GM19238 (cell line): Measurements from ENCODE around the gene PELI2.
A peak's percentile ranks its signal among the peaks of the same experiment; 100 is the strongest.

ENCODE experiments used
- DNase-seq: peaks from one replicate; pipeline ENCODE4 v3.0.0; 2011; ENCODE audit warnings: low spot score; ENCODE audit not compliant: insufficient read length

PELI2 gene

DNA sequence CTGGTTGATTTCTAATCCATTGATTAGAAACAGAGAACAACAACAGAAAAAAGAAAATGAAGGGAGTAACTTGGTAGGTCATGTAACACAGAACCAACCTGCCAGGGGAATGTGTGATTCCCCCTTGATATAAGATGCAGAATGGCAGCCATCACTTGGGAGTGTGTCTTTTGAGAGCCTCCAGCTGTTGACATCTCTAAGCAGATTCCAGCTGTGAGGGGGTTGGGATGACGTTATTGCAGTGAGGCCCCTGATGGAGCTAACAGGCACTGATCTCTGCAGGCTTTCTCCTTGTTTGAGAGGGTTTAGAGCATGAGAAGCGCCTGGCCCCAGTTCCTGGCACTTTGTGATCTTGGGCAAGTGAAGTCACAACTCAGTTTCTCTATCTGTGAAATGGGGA, 124.9 kb downstream of the PELI2 start:
- DNase-seq: no peak

DNA sequence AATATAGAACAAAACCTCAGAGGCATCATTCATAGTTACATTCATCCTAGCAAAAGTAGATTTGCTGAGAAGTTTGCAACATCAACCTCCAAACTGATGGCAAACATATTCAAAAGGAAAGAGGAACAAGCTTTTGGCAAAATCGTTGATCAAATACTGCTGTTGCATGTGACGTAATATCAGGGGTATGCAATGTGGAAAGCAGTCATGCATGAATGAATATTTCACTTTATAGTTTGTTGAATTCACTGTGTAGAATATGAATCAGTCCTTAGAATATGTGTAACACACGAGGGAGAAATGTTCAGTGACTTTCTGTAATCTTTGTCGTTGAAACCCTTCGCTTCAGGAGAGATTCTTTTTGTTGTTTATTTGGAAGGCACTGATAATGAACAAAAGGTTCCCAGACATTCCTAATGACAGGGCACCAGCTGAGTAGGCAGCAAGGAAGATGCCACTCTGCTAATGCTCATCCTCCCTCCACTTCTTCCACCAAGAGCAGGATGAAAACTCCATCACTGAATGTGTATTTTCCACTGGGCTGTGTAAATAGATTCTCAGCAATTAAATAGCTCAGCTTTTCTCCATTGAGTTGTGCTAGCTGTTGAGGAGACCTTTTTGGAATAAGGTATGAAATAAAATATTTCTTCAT, 126.1 kb downstream of the PELI2 start:
- DNase-seq: no peak

- DNase-seq: no peak
Observed at GRCh38 chr14:56247495-56248200, 129.4 kb downstream of the PELI2 start.

DNA sequence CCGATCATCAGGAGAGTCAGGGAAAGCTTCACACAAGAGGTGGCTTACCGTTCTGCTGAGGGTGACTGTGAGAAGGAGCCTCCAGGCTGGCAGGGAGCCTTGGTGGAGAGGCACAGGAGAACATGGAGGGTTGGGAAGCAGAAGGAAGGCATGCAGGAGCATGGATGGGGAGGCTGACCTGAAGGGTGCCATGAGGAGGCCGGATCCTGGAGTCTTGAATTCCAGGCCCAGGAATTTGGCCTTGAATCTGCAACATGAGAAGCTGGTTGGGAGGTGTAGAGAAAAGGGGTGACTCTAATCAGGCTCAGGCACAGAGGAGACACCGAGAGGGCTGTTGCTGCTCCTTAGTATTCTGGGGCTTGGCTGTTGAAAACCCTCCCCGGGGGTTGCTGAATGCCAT, 130.2 kb downstream of the PELI2 start:
- no peak for DNase-seq

- DNase-seq: no peak
Observed at GRCh38 chr14:56261046-56261445, 142.8 kb downstream of the PELI2 start.

DNA sequence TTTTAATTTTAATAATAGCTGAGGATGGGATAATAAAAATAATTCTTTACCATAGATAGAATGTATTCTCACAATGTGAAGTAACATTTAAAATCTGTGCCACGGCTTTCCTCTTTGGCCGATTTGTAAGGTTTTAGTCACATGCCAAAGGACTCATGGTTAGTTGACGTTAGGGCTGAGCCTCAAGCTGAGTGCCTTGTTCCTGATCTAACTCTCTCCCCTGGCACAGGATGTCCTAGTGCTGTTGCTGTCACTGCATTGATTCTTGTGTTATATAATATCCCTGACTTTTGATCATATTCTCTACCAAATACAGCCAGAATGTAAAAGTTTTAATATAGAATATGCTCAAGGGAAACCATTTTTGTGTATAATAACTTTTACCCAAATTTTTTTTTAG, 144.3 kb downstream of the PELI2 start:
- no peak for DNase-seq

GRCh38 chr14:56268039-56268438, 149.8 kb downstream of the PELI2 start:
- no peak for DNase-seq

DNA sequence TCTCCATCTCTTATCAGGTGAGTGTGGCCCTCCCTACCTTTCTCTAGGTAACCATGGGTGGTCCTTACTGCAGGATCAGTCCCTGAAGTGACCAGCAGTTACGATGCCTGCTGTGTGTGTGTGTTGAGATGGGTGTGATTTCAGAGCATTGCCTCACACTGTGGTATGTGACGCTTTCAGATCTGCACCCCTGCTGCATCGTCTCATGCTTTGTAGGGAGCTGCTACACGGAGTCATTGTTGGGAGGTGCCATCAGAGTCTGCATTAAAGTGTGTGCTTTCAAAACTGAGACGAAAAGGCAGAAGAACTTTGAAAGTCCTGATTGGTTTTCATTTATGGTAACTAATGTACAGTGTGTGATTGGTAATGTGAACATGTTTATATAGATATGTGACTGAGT, 150.5 kb downstream of the PELI2 start:
- DNase-seq: no peak

GRCh38 chr14:56270921-56271320, 152.7 kb downstream of the PELI2 start:
- DNase-seq: no peak

- no peak for DNase-seq
Observed at GRCh38 chr14:56271970-56272369, 153.8 kb downstream of the PELI2 start.

DNA sequence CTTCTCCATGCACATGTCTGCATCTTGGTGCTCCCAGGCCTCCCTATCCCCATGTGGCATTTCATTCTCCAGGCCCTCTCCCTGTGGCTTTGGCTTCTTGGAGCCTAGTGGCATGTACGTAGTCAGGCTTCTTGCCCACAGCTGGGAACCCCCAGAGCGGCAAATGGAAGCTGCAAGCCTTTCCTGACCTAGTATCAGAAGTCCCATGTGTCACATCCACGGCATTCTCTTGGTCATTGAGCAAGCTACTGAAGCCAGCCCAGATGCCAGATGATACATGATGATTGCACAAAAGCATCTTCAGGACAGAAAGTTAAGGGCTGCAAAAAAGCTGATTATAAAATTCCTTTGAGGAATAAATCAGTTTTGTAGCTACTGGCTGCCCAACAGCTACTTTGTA, 154.9 kb downstream of the PELI2 start:
- no peak for DNase-seq

- DNase-seq: no peak
Observed at GRCh38 chr14:56273951-56274350, 155.7 kb downstream of the PELI2 start.

- DNase-seq: no peak
Observed at GRCh38 chr14:56274556-56274955, 156.3 kb downstream of the PELI2 start.

- DNase-seq: no peak
Observed at GRCh38 chr14:56276108-56276507, 157.9 kb downstream of the PELI2 start.

GRCh38 chr14:56278383-56278782, 160.2 kb downstream of the PELI2 start:
- no peak for DNase-seq

DNA sequence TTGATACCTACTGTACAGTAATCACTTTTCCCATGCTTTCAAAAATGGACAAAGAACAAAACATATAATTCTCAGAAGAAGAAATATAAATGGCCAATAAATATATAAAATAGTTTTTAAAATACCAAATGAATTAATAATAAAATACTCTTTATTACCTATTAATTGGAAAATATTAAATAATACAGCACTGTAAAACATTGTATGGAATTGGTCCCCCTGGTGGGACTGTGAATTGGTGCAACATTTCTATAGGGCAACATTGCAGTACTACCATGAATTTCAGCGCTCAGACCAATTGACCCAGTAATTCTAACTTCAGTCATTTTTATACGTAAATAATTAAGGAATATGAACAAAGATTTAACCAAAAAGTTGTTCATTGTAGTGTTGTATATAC, 162.6 kb downstream of the PELI2 start:
- no peak for DNase-seq

DNA sequence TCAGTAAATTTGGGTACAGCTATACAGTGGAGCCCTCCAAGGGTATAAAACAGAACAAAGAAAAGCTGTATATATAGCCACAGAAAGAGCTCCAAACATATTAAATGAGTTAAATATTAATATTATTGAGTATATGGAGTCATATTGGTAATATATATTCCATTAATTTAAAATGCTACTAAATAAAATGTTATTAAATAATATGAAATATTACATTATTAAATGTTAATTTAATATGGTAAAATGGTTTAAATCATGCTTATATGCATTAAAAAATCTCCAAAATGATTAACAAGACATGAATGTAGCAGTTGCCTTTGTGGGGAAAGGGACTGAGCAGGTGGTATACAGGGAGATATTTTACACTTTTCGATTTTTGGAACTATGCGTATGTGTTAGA, 164.0 kb downstream of the PELI2 start:
- DNase-seq: no peak

- no peak for DNase-seq
Observed at GRCh38 chr14:56284641-56285040, 166.4 kb downstream of the PELI2 start.

DNA sequence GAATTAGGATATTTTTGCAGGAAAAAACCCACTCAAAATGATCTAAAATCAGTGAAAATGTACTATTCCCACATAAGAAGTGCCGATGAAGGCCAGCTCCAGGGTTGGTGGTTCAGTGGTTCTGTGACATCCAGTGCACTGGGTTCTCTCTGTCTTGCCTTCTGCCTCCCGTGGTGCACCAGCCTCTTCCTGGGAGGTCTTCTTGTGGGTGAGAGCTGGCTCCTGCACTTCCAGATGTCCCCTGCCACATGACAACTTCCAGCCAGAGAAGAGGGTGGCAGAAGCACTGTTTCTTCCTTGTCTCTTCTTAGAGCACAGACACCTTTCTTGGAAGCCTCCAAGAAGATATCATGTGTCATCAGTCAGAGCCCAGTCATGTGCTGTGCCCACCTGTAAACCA, 170.9 kb downstream of the PELI2 start:
- no peak for DNase-seq

GRCh38 chr14:56290195-56290594, 172.0 kb downstream of the PELI2 start:
- no peak for DNase-seq

DNA sequence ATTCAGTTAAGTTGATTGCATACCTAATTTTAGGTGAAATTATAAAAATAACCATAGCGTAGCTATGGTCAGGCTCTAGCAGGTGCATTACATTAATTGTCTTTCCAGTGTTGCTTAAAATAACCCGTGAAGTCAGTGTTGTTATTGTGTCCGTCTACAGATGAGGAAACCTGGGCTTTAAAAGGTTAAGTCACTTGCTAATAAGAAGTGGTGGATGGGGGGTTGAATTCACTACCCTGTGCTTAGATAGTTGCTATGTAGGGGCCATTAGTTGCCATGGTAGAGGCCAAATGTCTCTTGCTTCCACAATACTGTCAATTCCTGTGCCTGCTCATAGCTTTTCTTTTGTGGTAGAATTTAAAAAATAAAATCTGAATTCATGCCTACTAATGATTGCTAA, 174.8 kb downstream of the PELI2 start:
- no peak for DNase-seq

DNA sequence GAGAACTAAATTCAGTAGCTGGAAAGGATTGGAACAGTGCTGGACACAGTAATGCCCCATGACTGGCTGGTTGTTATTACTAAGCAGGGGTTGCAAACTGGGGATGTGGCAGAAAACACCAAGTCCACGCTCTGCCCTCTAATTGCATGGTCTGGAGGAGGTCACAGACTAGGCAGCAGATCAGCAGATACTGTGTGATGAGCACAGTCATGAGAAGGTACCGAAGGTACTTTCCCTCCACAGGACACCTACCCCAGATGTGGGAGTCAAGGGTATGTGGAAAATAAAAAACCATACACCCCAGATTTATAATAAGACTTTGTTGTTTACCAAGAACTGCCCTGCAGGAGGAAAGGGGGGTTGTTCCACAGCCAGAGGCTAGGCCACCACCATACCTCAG, 175.3 kb downstream of the PELI2 start:
- no peak for DNase-seq

- DNase-seq: peak; percentile 11
Observed at GRCh38 chr14:56294128-56294527, 175.9 kb downstream of the PELI2 start.
